Endothelial cell of umbilical vein (primary cell): ENCODE data around the gene SLC2A11.

Experiments
- CTCF ChIP-seq, 2 donors: IDR thresholded peaks; 1 replicate in 1 of 2; 2 replicates in 1 of 2; pipeline ENCODE4 v1.5.1; 2011; ENCODE audit warnings: low read length in 2 of 2, mild to moderate bottlenecking in 2 of 2, moderate library complexity in 2 of 2, control low read depth in 1 of 2, inconsistent platforms in 1 of 2, low read depth in 1 of 2; ENCODE audit not compliant: insufficient read depth in 1 of 2; ENCODE audit errors: extremely low read depth in 1 of 2
- EZH2 ChIP-seq: IDR thresholded peaks from 2 replicates; pipeline ENCODE4 v1.6.1; 2012; ENCODE audit warnings: borderline replicate concordance, low read depth, mild to moderate bottlenecking, moderate library complexity, low read length, inconsistent platforms; ENCODE audit not compliant: severe bottlenecking
- FOS ChIP-seq: IDR thresholded peaks from 2 replicates; pipeline ENCODE4 v1.6.1; 2011; ENCODE audit warnings: mild to moderate bottlenecking, low read length, moderate library complexity, borderline replicate concordance; ENCODE audit not compliant: insufficient read depth
- GATA2 ChIP-seq: IDR thresholded peaks from 2 replicates; pipeline ENCODE4 v1.7.0; 2011; ENCODE audit warnings: low read depth, mild to moderate bottlenecking, moderate library complexity, mixed read lengths, low read length; ENCODE audit not compliant: insufficient read length, insufficient read depth
- MAX ChIP-seq: IDR thresholded peaks from 2 replicates; pipeline ENCODE4 v1.6.1; 2011; ENCODE audit not compliant: insufficient read depth, insufficient read length
- POLR2A ChIP-seq: IDR thresholded peaks from 2 replicates; pipeline ENCODE4 v1.6.1; 2012; ENCODE audit warnings: low read depth, mild to moderate bottlenecking, control low read depth, low read length
- POLR2AphosphoS5 ChIP-seq: IDR thresholded peaks from 2 replicates; pipeline ENCODE4 v1.6.1; 2012; ENCODE audit warnings: low read depth, mild to moderate bottlenecking, control low read depth, low read length, moderate library complexity; ENCODE audit not compliant: insufficient read depth

GRCh38 chr22:23883658-23884057 lies 26.0 kb downstream of the SLC2A11 start:
- TF ChIP-seq CTCF (IDR thresholded peaks at IDR 0.05; ENCODE audit: extremely low read depth in 1 of 2, insufficient read depth in 1 of 2, low read depth in 1 of 2, low read length in 2 of 2): no peak
- no peak for TF ChIP-seq EZH2
- no peak for TF ChIP-seq POLR2A
- no peak for TF ChIP-seq MAX
- no peak for TF ChIP-seq FOS
- TF ChIP-seq POLR2AphosphoS5: no peak
- no peak for TF ChIP-seq GATA2
